ENCODE data around the gene LAD1.

DNA sequence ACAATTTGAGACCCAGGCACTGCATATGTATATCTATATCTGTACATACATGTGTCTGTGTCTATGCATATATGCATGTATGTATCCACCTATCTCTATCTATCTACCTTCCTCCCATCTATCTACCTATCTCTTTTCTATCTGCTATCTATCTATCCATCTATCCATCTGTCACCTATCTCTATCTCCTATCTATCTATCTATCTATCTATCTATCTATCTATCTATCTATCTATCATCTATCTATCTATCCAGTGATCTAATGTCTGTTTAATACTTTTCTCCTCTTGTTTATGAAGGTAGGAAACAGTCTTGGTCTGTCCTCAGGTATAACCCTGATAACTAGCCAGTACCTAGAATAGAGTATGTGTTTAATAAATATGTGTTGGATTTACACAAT is 47.5 kb downstream of the LAD1 start:
- TF ChIP-seq, protein P1, sequence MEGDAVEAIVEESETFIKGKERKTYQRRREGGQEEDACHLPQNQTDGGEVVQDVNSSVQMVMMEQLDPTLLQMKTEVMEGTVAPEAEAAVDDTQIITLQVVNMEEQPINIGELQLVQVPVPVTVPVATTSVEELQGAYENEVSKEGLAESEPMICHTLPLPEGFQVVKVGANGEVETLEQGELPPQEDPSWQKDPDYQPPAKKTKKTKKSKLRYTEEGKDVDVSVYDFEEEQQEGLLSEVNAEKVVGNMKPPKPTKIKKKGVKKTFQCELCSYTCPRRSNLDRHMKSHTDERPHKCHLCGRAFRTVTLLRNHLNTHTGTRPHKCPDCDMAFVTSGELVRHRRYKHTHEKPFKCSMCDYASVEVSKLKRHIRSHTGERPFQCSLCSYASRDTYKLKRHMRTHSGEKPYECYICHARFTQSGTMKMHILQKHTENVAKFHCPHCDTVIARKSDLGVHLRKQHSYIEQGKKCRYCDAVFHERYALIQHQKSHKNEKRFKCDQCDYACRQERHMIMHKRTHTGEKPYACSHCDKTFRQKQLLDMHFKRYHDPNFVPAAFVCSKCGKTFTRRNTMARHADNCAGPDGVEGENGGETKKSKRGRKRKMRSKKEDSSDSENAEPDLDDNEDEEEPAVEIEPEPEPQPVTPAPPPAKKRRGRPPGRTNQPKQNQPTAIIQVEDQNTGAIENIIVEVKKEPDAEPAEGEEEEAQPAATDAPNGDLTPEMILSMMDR (IDR thresholded peaks at IDR 0.05; ENCODE audit: poor library complexity, severe bottlenecking) = no peak
- TF ChIP-seq RAD21 (conservative IDR thresholded peaks at IDR 0.05) (no peak), EP300 (conservative IDR thresholded peaks at IDR 0.05; ENCODE audit: poor library complexity, severe bottlenecking) (no peak), POLR2AphosphoS5 (IDR thresholded peaks at IDR 0.05) (no peak), EZH2 (IDR thresholded peaks at IDR 0.05; ENCODE audit: borderline replicate concordance, insufficient read depth, low read length, poor library complexity, severe bottlenecking) (no peak)

Data from neural cell (in vitro differentiated cells).